HL-60 (cell line): ENCODE measurements around the gene MSTN.

Source experiments
- DNase-seq, 2 experiments: peaks; one replicate each; pipeline ENCODE4 v3.0.0-alpha.2; 2010 to 2020; ENCODE audit warnings: low read depth in 1 of 2, low spot score in 1 of 2
- H3K27ac ChIP-seq: fragments of 250-450 bp; sonication (Bioruptor Pico); replicated peaks from 2 replicates; pipeline ENCODE4 v1.5.1; 2020; ENCODE audit warnings: mild to moderate bottlenecking, moderate library complexity
- H3K27me3 ChIP-seq: fragments of 250-450 bp; sonication (Bioruptor Pico); 2 replicates; pipeline ENCODE4 v1.5.1; 2021; ENCODE audit warnings: mild to moderate bottlenecking, moderate library complexity; ENCODE audit not compliant: insufficient read depth, poor library complexity, severe bottlenecking
- H3K4me3 ChIP-seq: replicated peaks from 2 replicates; pipeline ENCODE4 v1.5.1; 2011; ENCODE audit warnings: mild to moderate bottlenecking, control low read depth, low read length; ENCODE audit not compliant: insufficient read depth
- GABPA ChIP-seq: IDR thresholded peaks from 2 replicates; pipeline ENCODE4 v1.6.1; 2012; ENCODE audit warnings: low read depth
- POLR2AphosphoS5 ChIP-seq: IDR thresholded peaks from 2 replicates; pipeline ENCODE4 v1.6.1; 2012; ENCODE audit warnings: low read depth
- SPI1 ChIP-seq: IDR thresholded peaks from 2 replicates; pipeline ENCODE4 v1.6.1; 2012; ENCODE audit warnings: low read depth, mild to moderate bottlenecking, borderline replicate concordance
- TF ChIP-seq, protein P1 (sequence below): IDR thresholded peaks from one replicate; pipeline ENCODE4 v1.5.1; 2011; ENCODE audit warnings: low read length, control low read depth, inconsistent platforms; ENCODE audit not compliant: insufficient read depth
- TF ChIP-seq, protein P2 (sequence below): IDR thresholded peaks from 2 replicates; pipeline ENCODE4 v1.6.1; 2012; ENCODE audit warnings: low read depth; ENCODE audit not compliant: insufficient replicate concordance

Gene MSTN

DNA sequence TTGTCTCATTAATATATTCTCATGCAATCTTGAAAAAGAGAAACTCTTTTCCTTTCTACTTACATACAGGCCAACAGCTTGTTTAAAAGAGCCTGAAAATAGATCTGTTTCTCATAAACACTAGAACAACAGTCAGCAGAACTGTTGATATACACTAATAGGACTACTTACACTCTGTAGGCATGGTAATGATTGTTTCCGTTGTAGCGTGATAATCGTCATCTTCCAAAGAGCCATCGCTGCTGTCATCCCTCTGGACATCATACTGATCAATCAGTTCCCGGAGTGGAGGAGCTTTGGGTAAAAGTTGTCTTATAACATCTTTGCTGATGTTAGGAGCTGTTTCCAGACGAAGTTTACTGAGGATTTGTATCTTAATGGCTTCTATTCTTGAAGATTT is 476 bp downstream of the MSTN start:
- TF ChIP-seq POLR2AphosphoS5 (no peak), GABPA (no peak), SPI1 (no peak)
- TF ChIP-seq, protein P1, sequence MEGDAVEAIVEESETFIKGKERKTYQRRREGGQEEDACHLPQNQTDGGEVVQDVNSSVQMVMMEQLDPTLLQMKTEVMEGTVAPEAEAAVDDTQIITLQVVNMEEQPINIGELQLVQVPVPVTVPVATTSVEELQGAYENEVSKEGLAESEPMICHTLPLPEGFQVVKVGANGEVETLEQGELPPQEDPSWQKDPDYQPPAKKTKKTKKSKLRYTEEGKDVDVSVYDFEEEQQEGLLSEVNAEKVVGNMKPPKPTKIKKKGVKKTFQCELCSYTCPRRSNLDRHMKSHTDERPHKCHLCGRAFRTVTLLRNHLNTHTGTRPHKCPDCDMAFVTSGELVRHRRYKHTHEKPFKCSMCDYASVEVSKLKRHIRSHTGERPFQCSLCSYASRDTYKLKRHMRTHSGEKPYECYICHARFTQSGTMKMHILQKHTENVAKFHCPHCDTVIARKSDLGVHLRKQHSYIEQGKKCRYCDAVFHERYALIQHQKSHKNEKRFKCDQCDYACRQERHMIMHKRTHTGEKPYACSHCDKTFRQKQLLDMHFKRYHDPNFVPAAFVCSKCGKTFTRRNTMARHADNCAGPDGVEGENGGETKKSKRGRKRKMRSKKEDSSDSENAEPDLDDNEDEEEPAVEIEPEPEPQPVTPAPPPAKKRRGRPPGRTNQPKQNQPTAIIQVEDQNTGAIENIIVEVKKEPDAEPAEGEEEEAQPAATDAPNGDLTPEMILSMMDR: no peak
- TF ChIP-seq, protein P2, sequence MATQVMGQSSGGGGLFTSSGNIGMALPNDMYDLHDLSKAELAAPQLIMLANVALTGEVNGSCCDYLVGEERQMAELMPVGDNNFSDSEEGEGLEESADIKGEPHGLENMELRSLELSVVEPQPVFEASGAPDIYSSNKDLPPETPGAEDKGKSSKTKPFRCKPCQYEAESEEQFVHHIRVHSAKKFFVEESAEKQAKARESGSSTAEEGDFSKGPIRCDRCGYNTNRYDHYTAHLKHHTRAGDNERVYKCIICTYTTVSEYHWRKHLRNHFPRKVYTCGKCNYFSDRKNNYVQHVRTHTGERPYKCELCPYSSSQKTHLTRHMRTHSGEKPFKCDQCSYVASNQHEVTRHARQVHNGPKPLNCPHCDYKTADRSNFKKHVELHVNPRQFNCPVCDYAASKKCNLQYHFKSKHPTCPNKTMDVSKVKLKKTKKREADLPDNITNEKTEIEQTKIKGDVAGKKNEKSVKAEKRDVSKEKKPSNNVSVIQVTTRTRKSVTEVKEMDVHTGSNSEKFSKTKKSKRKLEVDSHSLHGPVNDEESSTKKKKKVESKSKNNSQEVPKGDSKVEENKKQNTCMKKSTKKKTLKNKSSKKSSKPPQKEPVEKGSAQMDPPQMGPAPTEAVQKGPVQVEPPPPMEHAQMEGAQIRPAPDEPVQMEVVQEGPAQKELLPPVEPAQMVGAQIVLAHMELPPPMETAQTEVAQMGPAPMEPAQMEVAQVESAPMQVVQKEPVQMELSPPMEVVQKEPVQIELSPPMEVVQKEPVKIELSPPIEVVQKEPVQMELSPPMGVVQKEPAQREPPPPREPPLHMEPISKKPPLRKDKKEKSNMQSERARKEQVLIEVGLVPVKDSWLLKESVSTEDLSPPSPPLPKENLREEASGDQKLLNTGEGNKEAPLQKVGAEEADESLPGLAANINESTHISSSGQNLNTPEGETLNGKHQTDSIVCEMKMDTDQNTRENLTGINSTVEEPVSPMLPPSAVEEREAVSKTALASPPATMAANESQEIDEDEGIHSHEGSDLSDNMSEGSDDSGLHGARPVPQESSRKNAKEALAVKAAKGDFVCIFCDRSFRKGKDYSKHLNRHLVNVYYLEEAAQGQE: no peak

DNA sequence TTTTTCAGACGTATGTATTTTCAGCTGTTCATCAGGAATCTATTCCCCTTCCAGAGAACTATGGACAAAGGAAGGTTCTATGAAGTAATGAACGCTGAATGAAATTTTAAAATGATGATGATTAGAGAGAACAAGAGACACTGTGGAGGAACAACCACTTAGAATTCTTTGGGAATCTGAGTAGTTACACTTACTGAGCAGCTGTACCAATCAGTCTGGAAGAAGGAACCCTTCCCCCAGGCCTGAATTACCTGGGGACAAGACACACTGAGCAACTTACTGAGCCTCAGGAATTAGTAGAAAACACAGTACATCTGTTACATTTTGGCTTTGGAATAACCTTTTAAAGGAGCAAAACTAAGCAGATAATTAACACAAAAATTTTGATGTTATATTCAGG is 1.9 kb downstream of the MSTN start:
- TF ChIP-seq POLR2AphosphoS5 (no peak), SPI1 (no peak), GABPA (no peak)
- TF ChIP-seq, protein P1: no peak
- TF ChIP-seq, protein P2: no peak
- no peak for DNase-seq
- Histone ChIP-seq H3K4me3 (no peak overlapping the region), H3K27ac (no peak overlapping the region), H3K27me3 (peaks cover 2% of the 10 kb centered on the region)

More for the DNA sequence above, 476 bp downstream of the MSTN start:
- no peak overlapping the region for H3K4me3 ChIP-seq
- H3K27ac ChIP-seq: no peak overlapping the region
- peaks cover 2% of the 10 kb centered on the region for H3K27me3 ChIP-seq
- no peak for DNase-seq

DNA sequence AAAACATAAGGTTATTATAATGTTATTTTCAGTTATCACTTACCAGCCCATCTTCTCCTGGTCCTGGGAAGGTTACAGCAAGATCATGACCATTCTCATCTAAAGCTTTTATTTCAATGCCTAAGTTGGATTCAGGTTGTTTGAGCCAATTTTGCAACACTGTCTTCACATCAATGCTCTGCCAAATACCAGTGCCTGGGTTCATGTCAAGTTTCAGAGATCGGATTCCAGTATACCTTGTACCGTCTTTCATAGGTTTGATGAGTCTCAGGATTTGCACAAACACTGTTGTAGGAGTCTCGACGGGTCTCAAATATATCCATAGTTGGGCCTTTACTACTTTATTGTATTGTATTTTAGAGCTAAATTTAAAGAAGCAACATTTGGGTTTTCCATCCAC is 2.5 kb downstream of the MSTN start:
- peaks cover 2% of the 10 kb centered on the region for H3K27me3 ChIP-seq
- H3K27ac ChIP-seq: no peak overlapping the region
- DNase-seq: no peak
- TF ChIP-seq GABPA (no peak), SPI1 (no peak), POLR2AphosphoS5 (no peak)
- TF ChIP-seq, protein P2: no peak
- TF ChIP-seq, protein P1: no peak
- H3K4me3 ChIP-seq: no peak overlapping the region
